HepG2 (cell line): ENCODE data around the gene EMC9. TPM values are rescaled to one million over a fixed set of nuclear protein-coding genes. Genes with fewer than 3 reads are reported as not detected.
A peak's percentile ranks its signal among the peaks of the same experiment; 100 is the strongest.

Source experiments
- DNMT1 ChIP-seq: sonication (generic); formaldehyde crosslinking; IDR thresholded peaks from 2 replicates; pipeline ENCODE4 v1.5.1; 2020; ENCODE audit warnings: mild to moderate bottlenecking, missing genetic modification reagents
- EHMT2 ChIP-seq: fragments of 200-600 bp; sonication (generic); IDR thresholded peaks from 2 replicates; pipeline ENCODE4 v1.7.0; 2017; ENCODE audit warnings: antibody characterized with exemption, low read depth, low read length, borderline replicate concordance
- HOXA7 ChIP-seq: sonication (generic); formaldehyde crosslinking; IDR thresholded peaks from 2 replicates; pipeline ENCODE4 v1.8.1; 2022; ENCODE audit warnings: mild to moderate bottlenecking, missing genetic modification reagents, moderate library complexity
- MAFK ChIP-seq, 2 experiments: IDR thresholded peaks in 1 of 2; conservative IDR thresholded peaks in 1 of 2; 2 replicates each; pipeline ENCODE4 v1.6.1; 2011; ENCODE audit warnings: improper control_type of control experiment in 2 of 2, low read length in 2 of 2
- MTF1 ChIP-seq: sonication (generic); formaldehyde crosslinking; IDR thresholded peaks from 2 replicates; pipeline ENCODE4 v1.5.0; 2020; ENCODE audit warnings: missing genetic modification reagents
- NR2F2 ChIP-seq: IDR thresholded peaks from 2 replicates; pipeline ENCODE4 v1.6.1; 2012; ENCODE audit warnings: low read depth, inconsistent platforms, borderline replicate concordance
- PCBP1 ChIP-seq: fragments of 200-400 bp; formaldehyde crosslinking; IDR thresholded peaks from 2 replicates; pipeline ENCODE4 v1.6.1; 2017; ENCODE audit warnings: mild to moderate bottlenecking, low read depth, low read length, borderline replicate concordance
- RCOR2 ChIP-seq: IDR thresholded peaks from 2 replicates; pipeline ENCODE4 v1.6.1; 2016; ENCODE audit warnings: missing biosample characterization, missing genetic modification reagents
- SALL2 ChIP-seq: sonication (generic); formaldehyde crosslinking; IDR thresholded peaks from 2 replicates; pipeline ENCODE4 v1.8.1; 2023; ENCODE audit warnings: mild to moderate bottlenecking, missing genetic modification reagents, inconsistent platforms
- SNRNP70 ChIP-seq: fragments of 200-400 bp; formaldehyde crosslinking; IDR thresholded peaks from 2 replicates; pipeline ENCODE4 v1.6.1; 2017; ENCODE audit warnings: mild to moderate bottlenecking, low read depth, low read length, moderate library complexity
- SRY ChIP-seq: sonication (generic); formaldehyde crosslinking; IDR thresholded peaks from 2 replicates; pipeline ENCODE4 v1.8.0; 2022; ENCODE audit warnings: mild to moderate bottlenecking, missing genetic modification reagents
- ZBTB7A ChIP-seq: sonication (generic); formaldehyde crosslinking; IDR thresholded peaks from 2 replicates; pipeline ENCODE4 v1.8.0; 2022; ENCODE audit warnings: mild to moderate bottlenecking, missing genetic modification reagents
- ZNF138 ChIP-seq: sonication (generic); formaldehyde crosslinking; IDR thresholded peaks from 2 replicates; pipeline ENCODE4 v1.5.0; 2020; ENCODE audit warnings: mild to moderate bottlenecking, low read depth, missing genetic modification reagents
- ZNF510 ChIP-seq: sonication (generic); formaldehyde crosslinking; IDR thresholded peaks from 2 replicates; pipeline ENCODE4 v1.4.0; 2020; ENCODE audit warnings: low read depth, mild to moderate bottlenecking, missing genetic modification reagents
- ZNF569 ChIP-seq: sonication (generic); formaldehyde crosslinking; IDR thresholded peaks from 2 replicates; pipeline ENCODE4 v1.5.0; 2020; ENCODE audit warnings: mild to moderate bottlenecking, missing genetic modification reagents, moderate library complexity, borderline replicate concordance
- ZNF747 ChIP-seq: sonication (generic); formaldehyde crosslinking; IDR thresholded peaks from 2 replicates; pipeline ENCODE4 v1.8.1; 2023; ENCODE audit warnings: missing genetic modification reagents, mild to moderate bottlenecking, borderline replicate concordance
- polyA plus RNA-seq, 8 experiments: library from polyadenylated mRNA; depleted of rRNA in 3 of 8; stranded (reverse) in 7 of 8; unstranded in 1 of 8; fragments of >200 nt; fragmentation: Illumina TruSeq in 4 of 8; extraction: Trizol in 4 of 8; gene quantifications; 2 replicates each; pipeline versions ENCODE4 v1.2.1 to v1.2.3, GENCODE V29; 2011 to 2016; ENCODE audit warnings: low read depth in 4 of 8, missing spikeins in 1 of 8, mixed read lengths in 1 of 8; ENCODE audit not compliant: insufficient read depth in 1 of 8
- total RNA-seq, 5 experiments: library from RNA; depleted of rRNA; stranded (reverse); fragments of >200 nt; fragmentation: Illumina TruSeq; extraction: Trizol; gene quantifications; 2 replicates each; pipeline ENCODE4 v1.2.3, GENCODE V29; 2016; ENCODE audit warnings: low read depth in 1 of 5
- TF ChIP-seq, protein P1 (sequence below): sonication (generic); formaldehyde crosslinking; IDR thresholded peaks from 2 replicates; pipeline ENCODE4 v1.4.0; 2020; ENCODE audit warnings: mild to moderate bottlenecking, missing genetic modification reagents
- TF ChIP-seq, protein P2 (sequence below), 2 experiments: sonication (generic) in 1 of 2; formaldehyde crosslinking in 1 of 2; IDR thresholded peaks; 2 replicates each; pipeline versions ENCODE4 v1.5.1 to v1.6.1; 2011 to 2020; ENCODE audit warnings: borderline replicate concordance in 1 of 2, low read depth in 1 of 2, low read length in 1 of 2, mild to moderate bottlenecking in 1 of 2, missing genetic modification reagents in 1 of 2, moderate library complexity in 1 of 2

The EMC9 gene
- total and polyA plus RNA-seq, 2 of the 13 experiments (the other 11 are each of a cell fraction or from before 2014, with no cell fraction given) = 60.5 to 78.7 TPM

- TF ChIP-seq, protein P1, sequence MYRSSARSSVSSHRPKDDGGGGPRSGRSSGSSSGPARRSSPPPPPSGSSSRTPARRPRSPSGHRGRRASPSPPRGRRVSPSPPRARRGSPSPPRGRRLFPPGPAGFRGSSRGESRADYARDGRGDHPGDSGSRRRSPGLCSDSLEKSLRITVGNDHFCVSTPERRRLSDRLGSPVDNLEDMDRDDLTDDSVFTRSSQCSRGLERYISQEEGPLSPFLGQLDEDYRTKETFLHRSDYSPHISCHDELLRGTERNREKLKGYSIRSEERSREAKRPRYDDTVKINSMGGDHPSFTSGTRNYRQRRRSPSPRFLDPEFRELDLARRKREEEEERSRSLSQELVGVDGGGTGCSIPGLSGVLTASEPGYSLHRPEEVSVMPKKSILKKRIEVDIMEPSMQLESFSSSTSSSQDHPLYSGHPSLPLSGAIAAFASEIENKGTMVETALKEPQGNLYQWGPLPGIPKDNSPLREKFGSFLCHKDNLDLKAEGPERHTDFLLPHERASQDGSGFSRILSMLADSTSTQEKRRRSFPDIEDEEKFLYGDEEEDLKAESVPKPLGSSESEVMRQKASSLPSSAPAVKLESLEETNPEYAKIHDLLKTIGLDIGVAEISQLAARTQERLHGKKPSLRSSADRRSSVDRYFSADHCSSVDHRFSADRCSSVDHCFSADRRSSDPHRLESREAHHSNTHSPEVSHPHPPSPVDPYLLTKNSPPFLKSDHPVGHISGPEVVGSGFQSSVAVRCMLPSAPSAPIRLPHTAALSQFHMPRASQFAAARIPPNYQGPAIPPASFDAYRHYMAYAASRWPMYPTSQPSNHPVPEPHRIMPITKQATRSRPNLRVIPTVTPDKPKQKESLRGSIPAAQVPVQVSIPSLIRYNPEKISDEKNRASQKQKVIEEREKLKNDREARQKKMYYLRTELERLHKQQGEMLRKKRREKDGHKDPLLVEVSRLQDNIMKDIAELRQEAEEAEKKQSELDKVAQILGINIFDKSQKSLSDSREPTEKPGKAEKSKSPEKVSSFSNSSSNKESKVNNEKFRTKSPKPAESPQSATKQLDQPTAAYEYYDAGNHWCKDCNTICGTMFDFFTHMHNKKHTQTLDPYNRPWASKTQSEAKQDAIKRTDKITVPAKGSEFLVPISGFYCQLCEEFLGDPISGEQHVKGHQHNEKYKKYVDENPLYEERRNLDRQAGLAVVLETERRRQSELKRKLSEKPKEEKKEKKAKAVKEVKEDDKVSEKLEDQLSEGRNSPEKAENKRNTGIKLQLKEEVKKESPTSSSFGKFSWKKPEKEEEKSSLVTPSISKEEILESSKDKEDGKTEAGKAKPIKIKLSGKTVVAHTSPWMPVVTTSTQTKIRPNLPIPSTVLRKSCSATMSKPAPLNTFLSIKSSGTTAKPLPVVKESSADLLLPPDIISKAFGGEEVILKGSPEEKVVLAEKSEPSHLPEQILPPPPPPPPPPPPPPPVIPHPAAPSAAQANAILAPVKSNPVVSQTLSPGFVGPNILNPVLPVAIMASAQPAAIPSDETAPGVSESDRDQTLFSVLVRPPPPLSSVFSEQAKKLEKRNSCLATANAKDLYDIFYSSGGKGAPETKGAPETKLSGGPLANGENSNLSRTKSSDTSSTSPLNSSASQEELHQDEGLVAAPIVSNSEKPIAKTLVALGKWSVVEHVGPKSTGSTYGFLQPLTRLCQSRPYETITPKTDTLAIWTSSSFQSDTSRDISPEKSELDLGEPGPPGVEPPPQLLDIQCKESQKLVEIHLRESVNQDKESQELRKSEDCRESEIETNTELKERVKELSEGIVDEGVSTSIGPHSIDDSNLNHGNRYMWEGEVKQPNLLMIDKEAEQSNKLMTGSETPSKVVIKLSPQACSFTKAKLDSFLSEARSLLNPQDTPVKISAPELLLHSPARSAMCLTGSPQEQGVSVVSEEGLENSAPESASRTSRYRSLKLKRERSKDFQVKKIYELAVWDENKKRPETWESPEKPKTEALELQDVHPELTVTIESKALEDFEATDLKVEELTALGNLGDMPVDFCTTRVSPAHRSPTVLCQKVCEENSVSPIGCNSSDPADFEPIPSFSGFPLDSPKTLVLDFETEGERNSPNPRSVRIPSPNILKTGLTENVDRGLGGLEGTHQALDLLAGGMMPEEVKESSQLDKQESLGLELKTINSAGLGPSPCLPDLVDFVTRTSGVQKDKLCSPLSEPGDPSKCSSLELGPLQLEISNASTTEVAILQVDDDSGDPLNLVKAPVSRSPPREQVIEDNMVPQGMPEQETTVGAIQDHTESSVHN (CRISPR knock-in tag) = peak; percentile 94
- TF ChIP-seq DNMT1 (CRISPR knock-in tag) (peak; percentile 97; the same call in 1 of the 2 replicates), RCOR2 (CRISPR knock-in tag) (peak; percentile 88), NR2F2 (no peak), PCBP1 (peak; percentile 99), SNRNP70 (no peak), ZNF510 (CRISPR knock-in tag) (peak; percentile 71; the same call in 1 of the 2 replicates), SRY (CRISPR knock-in tag) (no peak), HOXA7 (CRISPR knock-in tag) (no peak), ZNF569 (CRISPR knock-in tag) (peak; percentile 99; the same call in 1 of the 2 replicates), SALL2 (peak; percentile 100), ZBTB7A (peak; percentile 83; the same call in 1 of the 2 replicates), MAFK (conservative IDR thresholded peaks at IDR 0.05 in 1 of 2, IDR thresholded peaks at IDR 0.05 in 1 of 2; ENCODE audit: low read length in 2 of 2) (no peak), ZNF138 (CRISPR knock-in tag) (peak; percentile 98), ZNF747 (CRISPR knock-in tag) (peak; percentile 100), EHMT2 (peak; percentile 89; the same call in 1 of the 2 replicates), MTF1 (CRISPR knock-in tag) (0 out of 2 replicates have a peak, but pooled peaks have one; percentile 71)
- TF ChIP-seq, protein P2, sequence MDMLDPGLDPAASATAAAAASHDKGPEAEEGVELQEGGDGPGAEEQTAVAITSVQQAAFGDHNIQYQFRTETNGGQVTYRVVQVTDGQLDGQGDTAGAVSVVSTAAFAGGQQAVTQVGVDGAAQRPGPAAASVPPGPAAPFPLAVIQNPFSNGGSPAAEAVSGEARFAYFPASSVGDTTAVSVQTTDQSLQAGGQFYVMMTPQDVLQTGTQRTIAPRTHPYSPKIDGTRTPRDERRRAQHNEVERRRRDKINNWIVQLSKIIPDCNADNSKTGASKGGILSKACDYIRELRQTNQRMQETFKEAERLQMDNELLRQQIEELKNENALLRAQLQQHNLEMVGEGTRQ (IDR thresholded peaks at IDR 0.05; ENCODE audit: low read depth, low read length) = peak; percentile 89
- TF ChIP-seq, protein P2 (CRISPR knock-in tag; IDR thresholded peaks at IDR 0.05; ENCODE audit: borderline replicate concordance) = peak; percentile 94
Observed at GRCh38 chr14:24188251-24189058, 47.1 kb upstream of the EMC9 start, which contains the start of gene IPO4 (continued).
